B cell (primary cell): ENCODE results near the gene SLC4A1. TPM values are rescaled to one million over a fixed set of nuclear protein-coding genes. Genes with fewer than 3 reads are reported as not detected.

Experiments used
- ATAC-seq: fragments of 200-7000 bp; cut with Tn5 transposase; one replicate; pipeline ENCODE4 v1.10.0; 2021; ENCODE audit warnings: low read depth, mild to moderate bottlenecking, moderate number of reproducible peaks, moderate library complexity
- CTCF ChIA-PET: fragments of 350-600 bp; sonication (Branson Sonifier 250); formaldehyde crosslinking; loops from one replicate; lab custom pipeline; 2021; ENCODE audit warnings: antibody characterized with exemption, inconsistent platforms; lab: Charles Lee
- POLR2A ChIA-PET: fragments of 350-600 bp; sonication (Branson Sonifier 250); formaldehyde crosslinking; loops from one replicate; lab custom pipeline; 2021; ENCODE audit warnings: antibody characterized with exemption; lab: Charles Lee
- DNase-seq: peaks from one replicate; pipeline ENCODE4 v3.0.0; 2013
- H2AFZ ChIP-seq: 2 replicates; pipeline ENCODE4 v1.6.1; 2012; ENCODE audit warnings: mild to moderate bottlenecking, low read depth, low read length; ENCODE audit not compliant: insufficient read depth, poor library complexity, severe bottlenecking
- H3K27ac ChIP-seq, 2 donors: 1 replicate in 1 of 2; 2 replicates in 1 of 2; pipeline ENCODE4 v1.5.1; 2012 to 2013; ENCODE audit warnings: low read length in 2 of 2, mild to moderate bottlenecking in 2 of 2, moderate library complexity in 1 of 2
- H3K27me3 ChIP-seq, 4 experiments: fragments of 200-600 bp in 1 of 4; sonication (generic) in 1 of 4; replicated peaks in 1 of 4; 1 replicate in 2 of 4; 2 replicates in 2 of 4; pipeline versions ENCODE4 v1.6.1 to v1.7.0; 2013 to 2016; ENCODE audit warnings: low read length in 3 of 4, mild to moderate bottlenecking in 2 of 4, mixed read lengths in 1 of 4, moderate library complexity in 1 of 4; ENCODE audit not compliant: insufficient read depth in 4 of 4, control insufficient read depth in 3 of 4; ENCODE audit errors: control extremely low read depth in 1 of 4
- H3K36me3 ChIP-seq, 2 experiments: replicated peaks in 1 of 2; 1 replicate in 1 of 2; 2 replicates in 1 of 2; pipeline versions ENCODE4 v1.6.1 to v1.7.1; 2013; ENCODE audit warnings: low read length in 1 of 2; ENCODE audit not compliant: insufficient read depth in 2 of 2, control insufficient read depth in 1 of 2; ENCODE audit errors: control extremely low read depth in 1 of 2, extremely low read depth in 1 of 2
- H3K4me1 ChIP-seq, 2 donors: fragments of 200-600 bp in 1 of 2; sonication (generic) in 1 of 2; 1 replicate in 1 of 2; 2 replicates in 1 of 2; pipeline versions ENCODE4 v1.5.1 to v1.6.1; 2013 to 2017; ENCODE audit warnings: low read length in 2 of 2; ENCODE audit not compliant: control insufficient read depth in 2 of 2, insufficient read depth in 2 of 2
- H3K4me2 ChIP-seq: replicated peaks from 2 replicates; pipeline ENCODE3; 2012; ENCODE audit warnings: mild to moderate bottlenecking, low read depth, low read length; ENCODE audit not compliant: poor library complexity, severe bottlenecking
- H3K4me3 ChIP-seq, 5 experiments: fragments of 200-600 bp in 1 of 5; sonication (generic) in 1 of 5; 1 replicate in 3 of 5; 2 replicates in 2 of 5; pipeline versions ENCODE4 v1.5.1 to v1.7.0; 2011 to 2016; ENCODE audit warnings: low read length in 4 of 5, mild to moderate bottlenecking in 4 of 5, low read depth in 2 of 5, control low read depth in 1 of 5, moderate library complexity in 1 of 5; ENCODE audit not compliant: insufficient read depth in 1 of 5; ENCODE audit errors: control extremely low read depth in 1 of 5, extremely low read depth in 1 of 5
- H3K79me2 ChIP-seq: fragments of 200-600 bp; sonication (generic); one replicate; pipeline ENCODE4 v1.6.0; 2016; ENCODE audit warnings: low read length; ENCODE audit not compliant: control insufficient read depth, insufficient read depth
- H3K9ac ChIP-seq: fragments of 200-600 bp; sonication (generic); 2 replicates; pipeline ENCODE4 v1.6.1; 2017; ENCODE audit warnings: mild to moderate bottlenecking, low read length, moderate library complexity
- H3K9me3 ChIP-seq, 3 donors: one replicate each; pipeline versions ENCODE4 v1.6.1 to v1.7.1; 2013; ENCODE audit warnings: low read length in 2 of 3; ENCODE audit not compliant: control insufficient read depth in 2 of 3, insufficient read depth in 1 of 3; ENCODE audit errors: control extremely low read depth in 1 of 3
- H4K20me1 ChIP-seq: 2 replicates; pipeline ENCODE4 v1.6.0; 2012; ENCODE audit warnings: mild to moderate bottlenecking, low read length; ENCODE audit not compliant: insufficient read depth, control insufficient read depth, poor library complexity, severe bottlenecking
- H3K27ac Mint-ChIP-seq: one replicate; pipeline ENCODE4 v1.8.0; 2021; ENCODE audit warnings: mixed read lengths
- H3K27me3 Mint-ChIP-seq: one replicate; pipeline ENCODE4 v1.8.0; 2021; ENCODE audit warnings: mixed read lengths
- H3K4me1 Mint-ChIP-seq: one replicate; pipeline ENCODE4 v1.8.0; 2021; ENCODE audit warnings: mixed read lengths
- H3K4me3 Mint-ChIP-seq: one replicate; pipeline ENCODE4 v1.8.0; 2021; ENCODE audit warnings: mixed read lengths
- H3K9me3 Mint-ChIP-seq: one replicate; pipeline ENCODE4 v1.8.0; 2022; ENCODE audit warnings: mixed read lengths; ENCODE audit not compliant: insufficient read depth
- CTCF ChIP-seq: fragments of 200-600 bp; IDR thresholded peaks from one replicate; pipeline ENCODE4 v1.8.0; 2022; ENCODE audit warnings: antibody characterized with exemption, mild to moderate bottlenecking
- EZH2 ChIP-seq: IDR thresholded peaks from 2 replicates; pipeline ENCODE4 v1.6.1; 2012; ENCODE audit warnings: borderline replicate concordance, low read depth, mild to moderate bottlenecking, moderate library complexity, low read length; ENCODE audit not compliant: insufficient read depth, poor library complexity, severe bottlenecking
- WGBS: methylation state at CpG from one replicate; pipeline ENCODE4 v1.1.5; 2013; ENCODE audit warnings: missing lambda C conversion rate; ENCODE audit not compliant: insufficient coverage; 5-methylcytosine and 5-hydroxymethylcytosine counted together
- intact Hi-C: fragments of 100-400 bp; cut with micrococcal nuclease; formaldehyde crosslinking; loops from one replicate; pipeline ENCODE4 v1.10.0; 2022
- polyA plus RNA-seq: library from polyadenylated mRNA; depleted of rRNA; stranded (reverse); fragments of >200 nt; gene quantifications from 2 replicates; pipeline ENCODE4 v1.2.3, GENCODE V29; 2012
- total RNA-seq, 2 donors: library from RNA; stranded (reverse); fragments of 120-200 nt in 1 of 2; gene quantifications; 1 replicate in 1 of 2; 2 replicates in 1 of 2; pipeline versions ENCODE4 v1.2.3 to v1.2.4, GENCODE V29; 2013 to 2022

SLC4A1 gene
- total and polyA plus RNA-seq, 2 donors (not counting 1 experiment from before 2014, with no cell fraction given) = 0.22 TPM; not detected in 1

- no peaks in the 10 kb centered on the region for H3K9me3 ChIP-seq
- peaks cover 2 to 29% of the 10 kb centered on the region in 2 experiments for H3K36me3 ChIP-seq
- H3K27me3 ChIP-seq = no peaks in the 10 kb centered on the region
- no peaks in the 10 kb centered on the region for H3K27me3 Mint-ChIP-seq
- intact Hi-C loops = loop anchor here (1.0 to 2.0 kb wide), 4 partner anchors 8 to 148 kb away; partner anchors contain the start of genes G6PC3, HROB and TMUB2
- peak overlapping the region; percentile 84 for H3K4me3 Mint-ChIP-seq
- H3K4me3 ChIP-seq = peak overlapping the region; percentile 61 to 87 (median 74)
- DNase-seq (no peak), ATAC-seq (no peak)
- H3K9ac ChIP-seq = peak overlapping the region; percentile 77
- no peak for TF ChIP-seq EZH2
- TF ChIP-seq CTCF = no peak
- H3K79me2 ChIP-seq = peaks cover 62% of the 10 kb centered on the region
- H3K4me2 ChIP-seq = peak overlapping the region; percentile 92
- H3K4me1 ChIP-seq = peaks cover 49 to 58% of the 10 kb centered on the region in 2 donors
- H3K27ac Mint-ChIP-seq = peak overlapping the region; percentile 98
- CTCF ChIA-PET = interaction anchor here (0.8 to 5.5 kb wide), 13 partner anchors 7 to 137 kb away, joined by 3 to 62 read pairs (median 9); partner anchors contain the start of genes GRN and HDAC5
- peak overlapping the region; percentile 88 to 89 for H3K27ac ChIP-seq
- POLR2A ChIA-PET = interaction anchor here (0.6 to 7.8 kb wide), 16 partner anchors 8 to 682 kb away, joined by 3 to 100 read pairs (median 5); partner anchors contain the start of genes ATXN7L3, EFTUD2, GRN and HDAC5
- H3K9me3 Mint-ChIP-seq = no peaks in the 10 kb centered on the region
- peak overlapping the region; percentile 43 for H2AFZ ChIP-seq
- peaks cover 61% of the 10 kb centered on the region for H3K4me1 Mint-ChIP-seq
- WGBS = 3% methylated on average over 10 of the region's 10 CpGs
- H4K20me1 ChIP-seq = no peaks in the 10 kb centered on the region
These were observed 50.1 kb downstream of the SLC4A1 start for GRCh38 chr17:44217738-44218343.

- ChIA-PET POLR2A (interaction anchor here (1.0 to 7.8 kb wide), 8 partner anchors 9 to 134 kb away, joined by 3 to 100 read pairs (median 5); partner anchors contain the start of genes ATXN7L3, GRN, SLC25A39 and TMUB2), CTCF (interaction anchor here (1.0 to 3.6 kb wide), 13 partner anchors 10 to 138 kb away, joined by 3 to 28 read pairs (median 9); partner anchors contain the start of genes GRN, HDAC5 and SLC25A39)
- Mint-ChIP-seq H3K27ac (peak overlapping the region; percentile 98), H3K27me3 (no peaks in the 10 kb centered on the region), H3K4me3 (peak overlapping the region; percentile 84), H3K9me3 (no peaks in the 10 kb centered on the region), H3K4me1 (peaks cover 54% of the 10 kb centered on the region)
- H4K20me1 ChIP-seq = peaks cover 6% of the 10 kb centered on the region
- H3K4me2 ChIP-seq = peak overlapping the region; percentile 92
- peaks cover 43 to 56% of the 10 kb centered on the region in 2 donors for H3K4me1 ChIP-seq
- H3K27me3 ChIP-seq = no peaks in the 10 kb centered on the region
- TF ChIP-seq EZH2 (no peak), CTCF (no peak)
- peaks cover 2 to 34% of the 10 kb centered on the region in 2 experiments for H3K36me3 ChIP-seq
- H2AFZ ChIP-seq = no peak overlapping the region
- H3K79me2 ChIP-seq = peaks cover 71% of the 10 kb centered on the region
- H3K4me3 ChIP-seq = peak overlapping the region; percentile 28 to 87 (median 74)
- WGBS = 25% methylated on average over 4 of the region's 5 CpGs
- H3K9ac ChIP-seq = peak overlapping the region; percentile 77
- intact Hi-C loops = loop anchor here (1.0 kb wide), 2 partner anchors 16 to 129 kb away; partner anchors contain the start of gene GRN
- no peak for DNase-seq
- H3K27ac ChIP-seq = peak overlapping the region; percentile 88 to 89
- no peak for ATAC-seq
- H3K9me3 ChIP-seq = no peaks in the 10 kb centered on the region
These were observed 51.2 kb downstream of the SLC4A1 start for GRCh38 chr17:44216694-44217093.
